H1 (cell line): ENCODE measurements around the gene TFF2. TPM values are rescaled to one million over a fixed set of nuclear protein-coding genes. Genes with fewer than 3 reads are reported as not detected.

Source experiments
- CBX5 ChIP-seq: fragments of 300-800, 300-1000 bp; sonication (generic); IDR thresholded peaks from 2 replicates; pipeline ENCODE4 v1.7.1; 2016; ENCODE audit warnings: antibody characterized with exemption, low read length, low read depth
- CHD1 ChIP-seq: IDR thresholded peaks from 2 replicates; pipeline ENCODE4 v1.6.1; 2012; ENCODE audit warnings: low read depth, low read length, improper control_type of control experiment
- CHD7 ChIP-seq: fragments of 300-600 bp; sonication (generic); IDR thresholded peaks from 2 replicates; pipeline ENCODE4 v1.7.1; 2012; ENCODE audit warnings: low read length, moderate library complexity, mild to moderate bottlenecking, inconsistent platforms; ENCODE audit not compliant: insufficient replicate concordance
- E2F6 ChIP-seq: IDR thresholded peaks from 2 replicates; pipeline ENCODE4 v1.6.1; 2012; ENCODE audit warnings: inconsistent platforms
- HDAC2 ChIP-seq, 2 experiments: fragments of 300-600 bp in 1 of 2; sonication (generic) in 1 of 2; IDR thresholded peaks; 2 replicates each; pipeline ENCODE4 v1.6.1; 2011 to 2012; ENCODE audit warnings: low read depth in 2 of 2, low read length in 2 of 2, mild to moderate bottlenecking in 2 of 2, moderate library complexity in 2 of 2, borderline replicate concordance in 1 of 2, inconsistent platforms in 1 of 2
- KDM1A ChIP-seq: fragments of 200-600, 300-600 bp; sonication (generic); IDR thresholded peaks from 2 replicates; pipeline ENCODE4 v1.7.1; 2016; ENCODE audit warnings: mild to moderate bottlenecking, low read length, borderline replicate concordance
- KDM4A ChIP-seq: IDR thresholded peaks from one replicate; pipeline ENCODE4 v1.7.1; 2012; ENCODE audit warnings: low read depth, mild to moderate bottlenecking, moderate library complexity, low read length, inconsistent platforms; ENCODE audit not compliant: severe bottlenecking
- NRF1 ChIP-seq: IDR thresholded peaks from 2 replicates; pipeline ENCODE4 v1.6.1; 2011; ENCODE audit warnings: mild to moderate bottlenecking, low read depth, low read length, improper control_type of control experiment
- POLR2A ChIP-seq, 2 experiments: IDR thresholded peaks; 1 replicate in 1 of 2; 2 replicates in 1 of 2; pipeline ENCODE4 v1.6.1; 2011; ENCODE audit warnings: low read depth in 2 of 2, low read length in 2 of 2, mild to moderate bottlenecking in 2 of 2; ENCODE audit errors: control extremely low read depth in 1 of 2
- RBBP5 ChIP-seq: IDR thresholded peaks from 2 replicates; pipeline ENCODE4 v1.7.1; 2012; ENCODE audit warnings: low read depth, mild to moderate bottlenecking, inconsistent platforms, low read length, moderate library complexity, borderline replicate concordance
- SRF ChIP-seq: IDR thresholded peaks from 2 replicates; pipeline ENCODE4 v1.6.1; 2011; ENCODE audit warnings: mild to moderate bottlenecking, low read depth, low read length, moderate library complexity
- YY1 ChIP-seq: IDR thresholded peaks from 2 replicates; pipeline ENCODE4 v1.6.1; 2011; ENCODE audit warnings: low read depth, mild to moderate bottlenecking, low read length
- polyA plus RNA-seq, 7 experiments: library from polyadenylated mRNA; depleted of rRNA in 3 of 7; stranded (reverse) in 5 of 7; unstranded in 2 of 7; fragments of >200 nt in 5 of 7; fragments of 200-250 nt in 2 of 7; gene quantifications; 1 replicate in 5 of 7; 2 replicates in 1 of 7; 4 replicates in 1 of 7; pipeline versions ENCODE4 v1.2.1 to v1.2.3, GENCODE V29; 2011 to 2013; ENCODE audit warnings: missing spikeins in 2 of 7, mixed read lengths in 2 of 7
- total RNA-seq: library from RNA; stranded (reverse); fragmentation: NEBNext Ultra II Directional; extraction: Animal tissue kit (Norgen Biotek cat#: 25700); gene quantifications from 2 replicates; pipeline ENCODE4 v1.2.1, GENCODE V29; 2021

Gene TFF2
- total and polyA plus RNA-seq, 2 of the 8 experiments (the other 6 are each of a cell fraction or from before 2014, with no cell fraction given), result not detected

DNA sequence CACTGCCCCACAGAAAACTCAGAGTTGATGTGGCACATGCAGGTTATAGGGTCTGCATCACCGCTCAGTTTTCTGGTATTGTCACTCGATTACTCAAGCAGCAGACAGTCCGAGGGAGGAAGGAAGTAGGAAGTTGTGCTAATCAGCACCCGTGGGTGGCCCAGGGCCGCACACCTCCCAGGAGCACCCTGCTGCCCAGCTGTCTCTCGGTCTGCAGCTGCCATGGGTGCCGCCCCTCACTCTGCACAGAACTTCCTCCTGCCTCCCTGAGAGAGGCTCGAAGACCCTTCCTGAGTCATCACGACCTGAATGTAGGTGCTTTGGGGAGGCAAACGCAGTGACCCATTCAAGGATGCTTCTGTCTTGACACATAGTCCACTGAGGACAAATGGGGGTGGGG lies 31.4 kb downstream of the TFF2 start (continued):
- TF ChIP-seq CHD7 (no peak), KDM1A (no peak), CBX5 (no peak), RBBP5 (no peak), YY1 (no peak), POLR2A (IDR thresholded peaks at IDR 0.05; ENCODE audit: control extremely low read depth in 1 of 2, low read depth in 2 of 2, low read length in 2 of 2) (no peak), SRF (no peak), E2F6 (no peak), KDM4A (no peak), CHD1 (no peak), NRF1 (no peak), HDAC2 (IDR thresholded peaks at IDR 0.05; ENCODE audit: borderline replicate concordance in 1 of 2, low read depth in 2 of 2, low read length in 2 of 2) (no peak)
